Suprapubic skin (tissue), 4 donors: ENCODE results near the gene GRAMD4.

ENCODE experiments used
- EP300 ChIP-seq: sonication (generic); formaldehyde crosslinking; IDR thresholded peaks from one replicate; pipeline ENCODE4 v1.6.1; 2017; ENCODE audit warnings: antibody characterized with exemption
- POLR2A ChIP-seq, 2 donors: fragments of 450-650 bp; IDR thresholded peaks; one replicate each; pipeline ENCODE4 v1.6.1; 2017; ENCODE audit warnings: antibody characterized with exemption in 2 of 2, mild to moderate bottlenecking in 2 of 2, moderate library complexity in 2 of 2
- POLR2AphosphoS5 ChIP-seq, 3 donors: sonication (generic); formaldehyde crosslinking; IDR thresholded peaks; one replicate each; pipeline ENCODE4 v1.6.1; 2017; ENCODE audit warnings: antibody characterized with exemption in 3 of 3
- TF ChIP-seq, protein P1 (sequence below), 2 donors: fragments of 200-600 bp in 1 of 2; fragments of 450-650 bp in 1 of 2; sonication (generic) in 1 of 2; IDR thresholded peaks; one replicate each; pipeline ENCODE4 v1.5.1; 2016 to 2019; ENCODE audit warnings: antibody characterized with exemption in 2 of 2, mild to moderate bottlenecking in 1 of 2, moderate library complexity in 1 of 2

DNA sequence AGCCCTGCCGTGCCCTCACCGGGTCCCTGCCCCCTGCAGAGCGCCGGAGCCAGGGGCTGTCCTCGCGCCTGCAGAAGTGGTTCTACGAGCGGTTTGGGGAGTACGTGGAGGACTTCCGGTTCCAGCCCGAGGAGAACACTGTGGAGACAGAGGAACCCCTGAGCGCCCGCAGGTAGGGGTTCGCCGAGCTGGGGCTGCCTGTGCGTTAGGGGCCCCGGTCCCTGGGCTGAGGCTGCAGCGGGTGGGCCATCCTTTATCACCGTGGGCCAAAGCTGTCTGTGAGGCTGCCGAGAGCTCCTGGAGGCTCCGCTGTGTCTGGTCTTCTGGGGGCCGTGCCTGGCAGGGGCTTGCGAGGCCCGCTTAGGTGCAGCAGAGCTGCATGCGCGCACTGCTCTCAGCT is 42.8 kb downstream of the GRAMD4 start:
- TF ChIP-seq, protein P1, sequence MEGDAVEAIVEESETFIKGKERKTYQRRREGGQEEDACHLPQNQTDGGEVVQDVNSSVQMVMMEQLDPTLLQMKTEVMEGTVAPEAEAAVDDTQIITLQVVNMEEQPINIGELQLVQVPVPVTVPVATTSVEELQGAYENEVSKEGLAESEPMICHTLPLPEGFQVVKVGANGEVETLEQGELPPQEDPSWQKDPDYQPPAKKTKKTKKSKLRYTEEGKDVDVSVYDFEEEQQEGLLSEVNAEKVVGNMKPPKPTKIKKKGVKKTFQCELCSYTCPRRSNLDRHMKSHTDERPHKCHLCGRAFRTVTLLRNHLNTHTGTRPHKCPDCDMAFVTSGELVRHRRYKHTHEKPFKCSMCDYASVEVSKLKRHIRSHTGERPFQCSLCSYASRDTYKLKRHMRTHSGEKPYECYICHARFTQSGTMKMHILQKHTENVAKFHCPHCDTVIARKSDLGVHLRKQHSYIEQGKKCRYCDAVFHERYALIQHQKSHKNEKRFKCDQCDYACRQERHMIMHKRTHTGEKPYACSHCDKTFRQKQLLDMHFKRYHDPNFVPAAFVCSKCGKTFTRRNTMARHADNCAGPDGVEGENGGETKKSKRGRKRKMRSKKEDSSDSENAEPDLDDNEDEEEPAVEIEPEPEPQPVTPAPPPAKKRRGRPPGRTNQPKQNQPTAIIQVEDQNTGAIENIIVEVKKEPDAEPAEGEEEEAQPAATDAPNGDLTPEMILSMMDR (IDR thresholded peaks at IDR 0.05), result no peak
- TF ChIP-seq POLR2A (IDR thresholded peaks at IDR 0.05) (no peak), POLR2AphosphoS5 (IDR thresholded peaks at IDR 0.05) (no peak), EP300 (no peak)
